GM18520 (cell line): ENCODE results near the gene PHOX2A.

Experiments used
- ATAC-seq: cut with Tn5 transposase; IDR thresholded peaks from one replicate; pipeline ENCODE4 v1.9.1; 2021; ENCODE audit not compliant: unreplicated experiment

PHOX2A gene

GRCh38 chr11:72250661-72251464 is 6.9 kb upstream of the PHOX2A start:
- no peak for ATAC-seq

GRCh38 chr11:72249961-72250360 is 6.0 kb upstream of the PHOX2A start:
- no peak for ATAC-seq

- no peak for ATAC-seq
Measured at GRCh38 chr11:72247584-72247983, 3.6 kb upstream of the PHOX2A start.

- no peak for ATAC-seq
Measured at GRCh38 chr11:72245263-72245816, 1.4 kb upstream of the PHOX2A start.

GRCh38 chr11:72244361-72245262 is 636 bp upstream of the PHOX2A start:
- ATAC-seq, result no peak

- ATAC-seq, result no peak
Measured at GRCh38 chr11:72243173-72244059, 560 bp downstream of the PHOX2A start.

- no peak for ATAC-seq
Measured at GRCh38 chr11:72242141-72242540, 1.8 kb downstream of the PHOX2A start.

- ATAC-seq, result no peak
Measured at GRCh38 chr11:72241291-72241781, 2.6 kb downstream of the PHOX2A start.

- no peak for ATAC-seq
Measured at GRCh38 chr11:72240461-72241290, 3.3 kb downstream of the PHOX2A start.

- no peak for ATAC-seq
Measured at GRCh38 chr11:72239849-72240460, 4.0 kb downstream of the PHOX2A start.

GRCh38 chr11:72239313-72239848 is 4.6 kb downstream of the PHOX2A start:
- ATAC-seq, result no peak

- no peak for ATAC-seq
Measured at GRCh38 chr11:72238492-72239312, 5.3 kb downstream of the PHOX2A start.

- no peak for ATAC-seq
Measured at GRCh38 chr11:72238040-72238450, 5.9 kb downstream of the PHOX2A start.

- no peak for ATAC-seq
Measured at GRCh38 chr11:72237112-72237931, 6.7 kb downstream of the PHOX2A start.

GRCh38 chr11:72236774-72237111 is 7.2 kb downstream of the PHOX2A start:
- ATAC-seq, result no peak

- no peak for ATAC-seq
Measured at GRCh38 chr11:72236083-72236697, 7.8 kb downstream of the PHOX2A start.
